A673 (cell line): ENCODE results near the gene PPP2R2D. TPM values are rescaled to one million over a fixed set of nuclear protein-coding genes. Genes with fewer than 3 reads are reported as not detected.

Source experiments
- BruUV-seq: library from RNA; stranded (reverse); fragments of 400-500 nt; replicated peaks from 2 replicates; lab custom pipeline; 2021; lab: Mats Ljungman, UMichigan
- CTCF ChIA-PET: fragments of 300-600 bp; sonication (Branson Sonifier 250); formaldehyde crosslinking; loops from one replicate; lab custom pipeline; 2022; ENCODE audit warnings: antibody characterized with exemption; lab: Charles Lee
- POLR2A ChIA-PET: fragments of 300-600 bp; sonication (Branson Sonifier 250); formaldehyde crosslinking; loops from one replicate; lab custom pipeline; 2022; ENCODE audit warnings: antibody characterized with exemption; ENCODE audit not compliant: low non-redundant PET; lab: Charles Lee
- DNase-seq: peaks from one replicate; pipeline ENCODE4 v3.0.0-alpha.2; 2015; ENCODE audit warnings: low spot score
- H3K27ac ChIP-seq: fragments of 200-600 bp; sonication (generic); 2 replicates; pipeline ENCODE4 v1.5.1; 2016; ENCODE audit warnings: mixed run types, low read depth, mild to moderate bottlenecking, mixed read lengths, antibody characterized with exemption, low read length; ENCODE audit not compliant: poor library complexity, severe bottlenecking
- H3K27me3 ChIP-seq: fragments of 200-600 bp; sonication (generic); replicated peaks from 2 replicates; pipeline ENCODE4 v1.6.1; 2017; ENCODE audit warnings: mixed run types, low read depth, mild to moderate bottlenecking, mixed read lengths, antibody characterized with exemption, low read length; ENCODE audit not compliant: insufficient read depth, poor library complexity
- H3K36me3 ChIP-seq: fragments of 200-600 bp; sonication (generic); 2 replicates; pipeline ENCODE4 v1.6.1; 2016; ENCODE audit warnings: mixed run types, mild to moderate bottlenecking, mixed read lengths, antibody characterized with exemption, low read length; ENCODE audit not compliant: insufficient read depth, poor library complexity, severe bottlenecking
- H3K4me1 ChIP-seq: fragments of 200-600 bp; sonication (generic); 2 replicates; pipeline ENCODE4 v1.6.1; 2017; ENCODE audit warnings: mixed run types, mild to moderate bottlenecking, mixed read lengths, antibody characterized with exemption, low read length; ENCODE audit not compliant: insufficient read depth, poor library complexity, severe bottlenecking
- H3K4me3 ChIP-seq: fragments of 200-600 bp; sonication (generic); 2 replicates; pipeline ENCODE4 v1.5.1; 2016; ENCODE audit warnings: low read depth, mixed run types, mild to moderate bottlenecking, mixed read lengths, low read length; ENCODE audit not compliant: poor library complexity, severe bottlenecking
- H3K9me3 ChIP-seq: fragments of 200-600 bp; sonication (generic); 2 replicates; pipeline ENCODE4 v1.6.1; 2016; ENCODE audit warnings: mixed run types, low read depth, mild to moderate bottlenecking, mixed read lengths, antibody characterized with exemption, low read length; ENCODE audit not compliant: poor library complexity, severe bottlenecking
- CTCF ChIP-seq: fragments of 300-800, 200-600 bp; sonication (generic); conservative IDR thresholded peaks from 2 replicates; pipeline ENCODE4 v1.5.1; 2017; ENCODE audit warnings: low read depth, mild to moderate bottlenecking, antibody characterized with exemption, low read length, moderate library complexity, mixed read lengths
- EZH2 ChIP-seq: fragments of 200-600 bp; sonication (generic); IDR thresholded peaks from 2 replicates; pipeline ENCODE4 v1.6.1; 2017; ENCODE audit warnings: borderline replicate concordance, low read depth, mild to moderate bottlenecking, mixed read lengths, antibody characterized with exemption, low read length; ENCODE audit not compliant: poor library complexity, severe bottlenecking
- intact Hi-C: fragments of 100-400 bp; cut with micrococcal nuclease; formaldehyde crosslinking; loops from one replicate; pipeline ENCODE4 v1.10.0; 2022; ENCODE audit not compliant: unreplicated experiment
- total RNA-seq: library from RNA; stranded (reverse); gene quantifications from 2 replicates; pipeline ENCODE4 v1.2.3, GENCODE V29; 2021

The PPP2R2D gene
- total RNA-seq, 1 experiment from 2014 or later: 49.1 TPM

GRCh38 chr10:131907679-131908078 is 6.9 kb downstream of the PPP2R2D start:
- BruUV-seq: no TSS peak
- TF ChIP-seq EZH2: no peak
- TF ChIP-seq CTCF: no peak
- Histone ChIP-seq H3K9me3 (no peaks in the 10 kb centered on the region), H3K4me3 (no peak overlapping the region), H3K27me3 (no peaks in the 10 kb centered on the region), H3K36me3 (peaks cover 27% of the 10 kb centered on the region), H3K4me1 (peaks cover 1% of the 10 kb centered on the region), H3K27ac (no peak overlapping the region)
- intact Hi-C loops: no loop called here
- ChIA-PET POLR2A (no interaction called here), CTCF (no interaction called here)
- no peak for DNase-seq

GRCh38 chr10:131908151-131908550 is 7.3 kb downstream of the PPP2R2D start:
- no peak overlapping the region for H3K4me3 ChIP-seq
- no peaks in the 10 kb centered on the region for H3K27me3 ChIP-seq
- H3K36me3 ChIP-seq: peaks cover 27% of the 10 kb centered on the region
- POLR2A ChIA-PET: no interaction called here
- CTCF ChIA-PET: no interaction called here
- H3K27ac ChIP-seq: no peak overlapping the region
- TF ChIP-seq EZH2 (no peak), CTCF (no peak)
- no peaks in the 10 kb centered on the region for H3K9me3 ChIP-seq
- DNase-seq: no peak
- intact Hi-C loops: no loop called here
- no peaks in the 10 kb centered on the region for H3K4me1 ChIP-seq
- BruUV-seq: no TSS peak

DNA sequence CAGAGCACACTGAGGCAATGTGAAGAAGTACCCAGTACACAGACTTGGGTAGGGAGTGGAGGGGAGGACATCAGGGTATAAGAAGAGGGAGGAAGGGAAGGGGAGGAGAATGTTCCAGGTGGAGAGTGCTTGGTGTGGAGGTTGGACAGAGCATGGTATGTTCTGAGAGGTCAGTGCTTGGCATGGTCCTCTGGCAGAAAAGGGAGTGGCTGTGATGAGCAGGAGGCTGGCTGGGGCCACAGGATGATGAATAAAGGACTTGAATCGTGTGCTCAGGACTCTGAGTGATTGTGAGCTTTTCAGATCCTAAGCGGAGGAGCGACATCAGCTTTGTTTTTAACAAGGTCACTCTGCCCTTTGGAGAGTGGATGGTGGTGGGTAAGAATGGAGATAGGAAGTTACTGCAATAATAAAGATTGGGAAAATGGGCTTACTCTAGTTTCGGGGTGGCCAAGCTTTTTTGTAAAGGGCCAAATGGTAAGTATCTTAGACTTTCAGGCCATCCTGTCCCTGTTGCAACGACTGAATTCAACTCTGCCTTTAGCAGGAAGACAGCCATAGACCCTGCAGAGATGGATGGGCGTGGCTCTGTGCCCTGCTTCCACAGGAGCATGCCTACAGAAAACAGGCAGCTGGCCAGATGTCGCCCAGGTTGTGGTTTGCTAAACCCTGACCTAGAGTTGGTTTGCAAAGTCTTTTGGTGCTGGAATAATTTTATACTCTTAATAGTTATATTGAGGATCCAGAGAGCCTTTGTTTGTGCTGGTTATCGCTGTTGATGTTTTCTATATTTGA is 8.4 kb downstream of the PPP2R2D start:
- H3K4me1 ChIP-seq: no peaks in the 10 kb centered on the region
- intact Hi-C loops: no loop called here
- peaks cover 27% of the 10 kb centered on the region for H3K36me3 ChIP-seq
- H3K9me3 ChIP-seq: no peaks in the 10 kb centered on the region
- POLR2A ChIA-PET: no interaction called here
- H3K27ac ChIP-seq: no peak overlapping the region
- DNase-seq: no peak
- CTCF ChIA-PET: no interaction called here
- H3K27me3 ChIP-seq: no peaks in the 10 kb centered on the region
- TF ChIP-seq CTCF (no peak), EZH2 (no peak)
- H3K4me3 ChIP-seq: no peak overlapping the region
- BruUV-seq: no TSS peak
